Endodermal cell (in vitro differentiated cells): ENCODE measurements around the gene RASGRF2. TPM values are rescaled to one million over a fixed set of nuclear protein-coding genes. Genes with fewer than 3 reads are reported as not detected.
"Not testable (repeated sequence)": the region's sequence is repeated elsewhere in the genome, so short reads cannot be mapped to it uniquely, and the experiment has no call there.

Source experiments
- DNase-seq: peaks from one replicate; pipeline ENCODE4 v3.0.0-alpha.2; 2017
- H3K27ac ChIP-seq: 2 replicates; pipeline ENCODE4 v1.5.1; 2013; ENCODE audit warnings: mild to moderate bottlenecking, low read depth, low read length, moderate library complexity
- H3K27me3 ChIP-seq: 2 replicates; pipeline ENCODE4 v1.6.1; 2013; ENCODE audit warnings: mild to moderate bottlenecking, low read length, moderate library complexity; ENCODE audit not compliant: insufficient read depth, control insufficient read depth, poor library complexity, severe bottlenecking
- H3K36me3 ChIP-seq: 2 replicates; pipeline ENCODE4 v1.7.0; 2013; ENCODE audit warnings: mild to moderate bottlenecking, low read length, moderate library complexity; ENCODE audit not compliant: control insufficient read depth, insufficient read depth
- H3K4me1 ChIP-seq: one replicate; pipeline ENCODE4 v1.7.0; 2013; ENCODE audit warnings: low read length; ENCODE audit not compliant: control insufficient read depth, insufficient read depth
- H3K4me3 ChIP-seq: 2 replicates; pipeline ENCODE4 v1.5.1; 2013; ENCODE audit warnings: mild to moderate bottlenecking, low read length, moderate library complexity
- H3K9ac ChIP-seq: 2 replicates; pipeline ENCODE4 v1.6.1; 2013; ENCODE audit warnings: mild to moderate bottlenecking, low read length, moderate library complexity; ENCODE audit not compliant: poor library complexity, severe bottlenecking; ENCODE audit errors: extremely low read depth
- H3K9me3 ChIP-seq: 2 replicates; pipeline ENCODE4 v1.6.1; 2013; ENCODE audit warnings: mild to moderate bottlenecking, low read length, moderate library complexity; ENCODE audit not compliant: control insufficient read depth
- H3K27ac Mint-ChIP-seq: 2 replicates; pipeline ENCODE4 v1.8.0; 2020; ENCODE audit warnings: mixed read lengths
- H3K27me3 Mint-ChIP-seq: 2 replicates; pipeline ENCODE4 v1.8.0; 2021; ENCODE audit warnings: mild to moderate bottlenecking, mixed read lengths; ENCODE audit not compliant: insufficient read depth
- H3K36me3 Mint-ChIP-seq: 2 replicates; pipeline ENCODE4 v1.8.0; 2020; ENCODE audit warnings: low read depth, mixed read lengths
- H3K4me1 Mint-ChIP-seq: 2 replicates; pipeline ENCODE4 v1.8.0; 2020; ENCODE audit warnings: mixed read lengths
- H3K4me3 Mint-ChIP-seq: 2 replicates; pipeline ENCODE4 v1.8.0; 2020; ENCODE audit warnings: mild to moderate bottlenecking, moderate library complexity, mixed read lengths
- H3K9me3 Mint-ChIP-seq: 2 replicates; pipeline ENCODE4 v1.8.0; 2020; ENCODE audit warnings: mild to moderate bottlenecking, mixed read lengths
- CTCF ChIP-seq: fragments of 200-600 bp; sonication (generic); conservative IDR thresholded peaks from 2 replicates; pipeline ENCODE4 v1.5.0; 2021; ENCODE audit warnings: antibody characterized with exemption, mild to moderate bottlenecking
- WGBS, 2 experiments: methylation state at CpG; one replicate each; pipeline versions ENCODE4 v1.1.5 to v1.1.7; 2013; ENCODE audit warnings: missing lambda C conversion rate in 2 of 2, mixed read lengths in 1 of 2; ENCODE audit not compliant: insufficient coverage in 1 of 2, insufficient read length in 1 of 2; 5-methylcytosine and 5-hydroxymethylcytosine counted together
- total RNA-seq, 2 donors: library from RNA; stranded (reverse); fragmentation: NEBNext Ultra II Directional in 1 of 2; extraction: Animal tissue kit (Norgen Biotek cat#: 25700) in 1 of 2; gene quantifications; 2 replicates in 1 of 2; 3 replicates in 1 of 2; pipeline ENCODE4 v1.2.1, GENCODE V29; 2021

Gene RASGRF2
- total RNA-seq, 2 donors from 2014 or later = 0.64 to 14.4 TPM

- Histone ChIP-seq H3K27ac (no peak overlapping the region), H3K4me3 (no peak overlapping the region), H3K27me3 (no peaks in the 10 kb centered on the region), H3K9ac (no peak overlapping the region), H3K4me1 (no peaks in the 10 kb centered on the region), H3K36me3 (no peaks in the 10 kb centered on the region), H3K9me3 (peaks cover 9% of the 10 kb centered on the region)
- H3K36me3 Mint-ChIP-seq = no peaks in the 10 kb centered on the region
- H3K27me3 Mint-ChIP-seq = peaks cover 2% of the 10 kb centered on the region
- no peaks in the 10 kb centered on the region for H3K9me3 Mint-ChIP-seq
- H3K4me1 Mint-ChIP-seq = peaks cover 2% of the 10 kb centered on the region
- no peak overlapping the region for H3K27ac Mint-ChIP-seq
- 20 to 79% methylated on average over 1 to 2 of the region's 2 CpGs for WGBS, 2 experiments
- no peak overlapping the region for H3K4me3 Mint-ChIP-seq
- no peak for DNase-seq
- no peak for TF ChIP-seq CTCF
Measured at GRCh38 chr5:81052325-81052724, 92.2 kb downstream of the RASGRF2 start.

DNA sequence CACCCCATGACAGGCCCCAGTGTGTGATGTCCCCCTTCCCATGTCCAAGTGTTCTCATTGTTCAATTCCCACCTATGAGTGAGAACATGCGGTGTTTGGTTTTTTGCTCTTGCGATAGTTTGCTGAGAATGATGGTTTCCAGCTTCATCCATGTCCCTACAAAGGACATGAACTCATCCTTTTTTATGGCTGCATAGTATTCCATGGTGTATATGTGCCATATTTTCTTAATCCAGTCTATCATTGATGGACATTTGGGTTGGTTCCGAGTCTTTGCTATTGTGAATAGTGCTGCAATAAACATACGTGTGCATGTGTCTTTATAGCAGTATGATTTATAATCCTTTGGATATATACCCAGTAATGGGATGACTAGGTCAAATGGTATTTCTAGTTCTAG is 93.1 kb downstream of the RASGRF2 start:
- H3K4me3 ChIP-seq, H3K36me3 ChIP-seq, H3K9ac ChIP-seq, H3K36me3 Mint-ChIP-seq, H3K27me3 ChIP-seq, H3K9me3 ChIP-seq, H3K27me3 Mint-ChIP-seq, DNase-seq, H3K9me3 Mint-ChIP-seq, H3K27ac Mint-ChIP-seq, H3K27ac ChIP-seq, H3K4me1 ChIP-seq, H3K4me3 Mint-ChIP-seq, H3K4me1 Mint-ChIP-seq: not testable (repeated sequence)
- no CpG with 5 or more reads among the region's 4 CpGs for WGBS, 2 experiments

GRCh38 chr5:81058121-81058520 is 98.0 kb downstream of the RASGRF2 start:
- WGBS, 2 experiments = no CpG with 5 or more reads among the region's 1 CpG

More at GRCh38 chr5:81058121-81058520, 98.0 kb downstream of the RASGRF2 start:
- Histone ChIP-seq H3K4me1 (no peaks in the 10 kb centered on the region), H3K9ac (no peak overlapping the region), H3K27ac (no peak overlapping the region), H3K9me3 (no peaks in the 10 kb centered on the region), H3K36me3 (no peaks in the 10 kb centered on the region), H3K4me3 (no peak overlapping the region), H3K27me3 (no peaks in the 10 kb centered on the region)
- no peak for DNase-seq
- no peak overlapping the region for H3K4me3 Mint-ChIP-seq
- peaks cover 2% of the 10 kb centered on the region for H3K27me3 Mint-ChIP-seq
- H3K36me3 Mint-ChIP-seq = no peaks in the 10 kb centered on the region
- H3K27ac Mint-ChIP-seq = no peak overlapping the region
- no peaks in the 10 kb centered on the region for H3K9me3 Mint-ChIP-seq
- no peak for TF ChIP-seq CTCF
- H3K4me1 Mint-ChIP-seq = no peaks in the 10 kb centered on the region
